Measurements from ENCODE around the gene DNAH7.

DNA sequence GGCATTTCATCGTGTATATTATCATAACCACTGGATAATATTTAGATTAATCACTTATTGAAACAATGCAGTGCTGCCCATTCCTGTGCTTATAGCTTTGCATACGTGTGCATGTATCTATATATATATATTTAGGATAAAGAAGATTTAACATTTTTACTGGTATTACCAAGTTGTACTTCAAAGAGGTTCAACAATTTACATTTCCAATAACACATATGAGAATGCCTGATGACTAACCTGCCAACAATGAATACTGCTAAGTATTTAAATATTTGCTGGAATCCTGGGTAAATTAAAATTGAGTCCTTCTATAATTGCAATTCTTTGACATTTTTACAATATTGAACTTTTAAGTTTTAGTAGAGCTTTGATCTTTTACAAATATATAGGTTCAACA is 300.2 kb downstream of the DNAH7 start:
- no peak for TF ChIP-seq TBP (IDR thresholded peaks at IDR 0.05; ENCODE audit: low read depth, low read length)
- TF ChIP-seq GTF2F1 (IDR thresholded peaks at IDR 0.05; ENCODE audit: borderline replicate concordance, low read depth, low read length) = no peak
- no peak for TF ChIP-seq POLR2AphosphoS5 (IDR thresholded peaks at IDR 0.05; ENCODE audit: low read depth, low read length)
- no peak for TF ChIP-seq RFX5 (IDR thresholded peaks at IDR 0.05; ENCODE audit: borderline replicate concordance, low read depth, low read length)
- TF ChIP-seq GABPA (IDR thresholded peaks at IDR 0.05; ENCODE audit: borderline replicate concordance, insufficient read depth, low read length) = no peak
- TF ChIP-seq, protein P1, sequence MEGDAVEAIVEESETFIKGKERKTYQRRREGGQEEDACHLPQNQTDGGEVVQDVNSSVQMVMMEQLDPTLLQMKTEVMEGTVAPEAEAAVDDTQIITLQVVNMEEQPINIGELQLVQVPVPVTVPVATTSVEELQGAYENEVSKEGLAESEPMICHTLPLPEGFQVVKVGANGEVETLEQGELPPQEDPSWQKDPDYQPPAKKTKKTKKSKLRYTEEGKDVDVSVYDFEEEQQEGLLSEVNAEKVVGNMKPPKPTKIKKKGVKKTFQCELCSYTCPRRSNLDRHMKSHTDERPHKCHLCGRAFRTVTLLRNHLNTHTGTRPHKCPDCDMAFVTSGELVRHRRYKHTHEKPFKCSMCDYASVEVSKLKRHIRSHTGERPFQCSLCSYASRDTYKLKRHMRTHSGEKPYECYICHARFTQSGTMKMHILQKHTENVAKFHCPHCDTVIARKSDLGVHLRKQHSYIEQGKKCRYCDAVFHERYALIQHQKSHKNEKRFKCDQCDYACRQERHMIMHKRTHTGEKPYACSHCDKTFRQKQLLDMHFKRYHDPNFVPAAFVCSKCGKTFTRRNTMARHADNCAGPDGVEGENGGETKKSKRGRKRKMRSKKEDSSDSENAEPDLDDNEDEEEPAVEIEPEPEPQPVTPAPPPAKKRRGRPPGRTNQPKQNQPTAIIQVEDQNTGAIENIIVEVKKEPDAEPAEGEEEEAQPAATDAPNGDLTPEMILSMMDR (IDR thresholded peaks at IDR 0.05; ENCODE audit: control extremely low read depth in 1 of 3, insufficient read depth in 1 of 3, low read depth in 1 of 3, low read length in 3 of 3) = no peak
- no peak for TF ChIP-seq FOSL1 (IDR thresholded peaks at IDR 0.05; ENCODE audit: insufficient read depth, low read depth, low read length)
- TF ChIP-seq, protein P2, sequence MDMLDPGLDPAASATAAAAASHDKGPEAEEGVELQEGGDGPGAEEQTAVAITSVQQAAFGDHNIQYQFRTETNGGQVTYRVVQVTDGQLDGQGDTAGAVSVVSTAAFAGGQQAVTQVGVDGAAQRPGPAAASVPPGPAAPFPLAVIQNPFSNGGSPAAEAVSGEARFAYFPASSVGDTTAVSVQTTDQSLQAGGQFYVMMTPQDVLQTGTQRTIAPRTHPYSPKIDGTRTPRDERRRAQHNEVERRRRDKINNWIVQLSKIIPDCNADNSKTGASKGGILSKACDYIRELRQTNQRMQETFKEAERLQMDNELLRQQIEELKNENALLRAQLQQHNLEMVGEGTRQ (IDR thresholded peaks at IDR 0.05; ENCODE audit: low read length) = no peak
- no peak for TF ChIP-seq HDAC6 (IDR thresholded peaks at IDR 0.05; ENCODE audit: low read depth, low read length)
